HepG2 (cell line): ENCODE measurements around the gene FAF1. TPM values are rescaled to one million over a fixed set of nuclear protein-coding genes. Genes with fewer than 3 reads are reported as not detected.

ENCODE experiments used
- AGO2 ChIP-seq: fragments of 200-400 bp; formaldehyde crosslinking; optimal IDR thresholded peaks from 2 replicates; pipeline ENCODE3; 2017; ENCODE audit warnings: mild to moderate bottlenecking, low read depth, low read length, moderate library complexity
- BORCS8-MEF2B ChIP-seq: sonication (generic); formaldehyde crosslinking; IDR thresholded peaks from 2 replicates; pipeline ENCODE4 v1.8.0; 2022; ENCODE audit warnings: mild to moderate bottlenecking, missing genetic modification reagents
- BRD4 ChIP-seq: sonication (generic); formaldehyde crosslinking; IDR thresholded peaks from 2 replicates; pipeline ENCODE4 v1.4.0; 2020; ENCODE audit warnings: missing genetic modification reagents
- CAMTA2 ChIP-seq: sonication (generic); formaldehyde crosslinking; IDR thresholded peaks from 2 replicates; pipeline ENCODE4 v1.4.0; 2020; ENCODE audit warnings: mild to moderate bottlenecking, missing genetic modification reagents, borderline replicate concordance
- CHD4 ChIP-seq: fragments of 200-600 bp; sonication (generic); IDR thresholded peaks from 2 replicates; pipeline ENCODE4 v1.7.0; 2017; ENCODE audit warnings: mild to moderate bottlenecking, low read length, borderline replicate concordance
- FIP1L1 ChIP-seq: fragments of 200-400 bp; formaldehyde crosslinking; IDR thresholded peaks from 2 replicates; pipeline ENCODE4 v1.6.1; 2018; ENCODE audit warnings: low read depth, mild to moderate bottlenecking, low read length, moderate library complexity, borderline replicate concordance; ENCODE audit not compliant: insufficient read depth
- FOXM1 ChIP-seq: sonication (generic); formaldehyde crosslinking; IDR thresholded peaks from 2 replicates; pipeline ENCODE4 v1.5.0; 2020; ENCODE audit warnings: missing genetic modification reagents
- KDM2A ChIP-seq: sonication (generic); formaldehyde crosslinking; IDR thresholded peaks from 2 replicates; pipeline ENCODE4 v1.4.0; 2020; ENCODE audit warnings: low read depth, missing genetic modification reagents, borderline replicate concordance
- KLF11 ChIP-seq: IDR thresholded peaks from 2 replicates; pipeline ENCODE4 v1.6.1; 2016; ENCODE audit warnings: missing compliant biosample characterization
- KMT2B ChIP-seq: IDR thresholded peaks from 2 replicates; pipeline ENCODE4 v1.6.1; 2016; ENCODE audit warnings: missing genetic modification reagents, missing compliant biosample characterization
- ONECUT2 ChIP-seq: sonication (generic); formaldehyde crosslinking; IDR thresholded peaks from 2 replicates; pipeline ENCODE4 v1.4.0; 2020; ENCODE audit warnings: missing genetic modification reagents
- SSRP1 ChIP-seq: IDR thresholded peaks from 2 replicates; pipeline ENCODE4 v1.6.1; 2016; ENCODE audit warnings: control low read depth
- ZNF660 ChIP-seq: sonication (generic); formaldehyde crosslinking; IDR thresholded peaks from 2 replicates; pipeline ENCODE4 v1.5.1; 2020; ENCODE audit warnings: mild to moderate bottlenecking, low read depth, missing genetic modification reagents, borderline replicate concordance
- ZNF672 ChIP-seq: sonication (generic); formaldehyde crosslinking; IDR thresholded peaks from 2 replicates; pipeline ENCODE4 v1.8.1; 2022; ENCODE audit warnings: missing genetic modification reagents
- ZNF724P ChIP-seq: sonication (generic); formaldehyde crosslinking; IDR thresholded peaks from 2 replicates; pipeline ENCODE4 v1.8.0; 2022; ENCODE audit warnings: missing genetic modification reagents, borderline replicate concordance
- polyA plus RNA-seq, 8 experiments: library from polyadenylated mRNA; depleted of rRNA in 3 of 8; stranded (reverse) in 7 of 8; unstranded in 1 of 8; fragments of >200 nt; fragmentation: Illumina TruSeq in 4 of 8; extraction: Trizol in 4 of 8; gene quantifications; 2 replicates each; pipeline versions ENCODE4 v1.2.1 to v1.2.3, GENCODE V29; 2011 to 2016; ENCODE audit warnings: low read depth in 4 of 8, missing spikeins in 1 of 8, mixed read lengths in 1 of 8; ENCODE audit not compliant: insufficient read depth in 1 of 8
- total RNA-seq, 5 experiments: library from RNA; depleted of rRNA; stranded (reverse); fragments of >200 nt; fragmentation: Illumina TruSeq; extraction: Trizol; gene quantifications; 2 replicates each; pipeline ENCODE4 v1.2.3, GENCODE V29; 2016; ENCODE audit warnings: low read depth in 1 of 5
- TF ChIP-seq, protein P1 (sequence below): sonication (generic); formaldehyde crosslinking; IDR thresholded peaks from 2 replicates; pipeline ENCODE4 v1.5.0; 2020; ENCODE audit warnings: missing genetic modification reagents, mild to moderate bottlenecking, borderline replicate concordance
- TF ChIP-seq, protein P2 (sequence below): IDR thresholded peaks from 2 replicates; pipeline ENCODE4 v1.6.1; 2016; ENCODE audit warnings: low read depth, borderline replicate concordance
- TF ChIP-seq, protein P3 (sequence below): sonication (generic); formaldehyde crosslinking; IDR thresholded peaks from 2 replicates; pipeline ENCODE4 v1.4.0; 2020; ENCODE audit warnings: mild to moderate bottlenecking, missing genetic modification reagents
- TF ChIP-seq, protein P4 (sequence below): sonication (generic); formaldehyde crosslinking; IDR thresholded peaks from 2 replicates; pipeline ENCODE4 v1.4.0; 2020; ENCODE audit warnings: mild to moderate bottlenecking, missing genetic modification reagents
- TF ChIP-seq, protein P5 (sequence below): IDR thresholded peaks from 2 replicates; pipeline ENCODE4 v1.6.1; 2016; ENCODE audit warnings: mild to moderate bottlenecking
- TF ChIP-seq, protein P6 (sequence below): sonication (generic); formaldehyde crosslinking; IDR thresholded peaks from 2 replicates; pipeline ENCODE4 v1.8.0; 2022; ENCODE audit warnings: missing genetic modification reagents, mild to moderate bottlenecking, inconsistent platforms, borderline replicate concordance

Gene FAF1
- total and polyA plus RNA-seq, 2 of the 13 experiments (the other 11 are each of a cell fraction or from before 2014, with no cell fraction given) = 19.4 to 63.3 TPM

DNA sequence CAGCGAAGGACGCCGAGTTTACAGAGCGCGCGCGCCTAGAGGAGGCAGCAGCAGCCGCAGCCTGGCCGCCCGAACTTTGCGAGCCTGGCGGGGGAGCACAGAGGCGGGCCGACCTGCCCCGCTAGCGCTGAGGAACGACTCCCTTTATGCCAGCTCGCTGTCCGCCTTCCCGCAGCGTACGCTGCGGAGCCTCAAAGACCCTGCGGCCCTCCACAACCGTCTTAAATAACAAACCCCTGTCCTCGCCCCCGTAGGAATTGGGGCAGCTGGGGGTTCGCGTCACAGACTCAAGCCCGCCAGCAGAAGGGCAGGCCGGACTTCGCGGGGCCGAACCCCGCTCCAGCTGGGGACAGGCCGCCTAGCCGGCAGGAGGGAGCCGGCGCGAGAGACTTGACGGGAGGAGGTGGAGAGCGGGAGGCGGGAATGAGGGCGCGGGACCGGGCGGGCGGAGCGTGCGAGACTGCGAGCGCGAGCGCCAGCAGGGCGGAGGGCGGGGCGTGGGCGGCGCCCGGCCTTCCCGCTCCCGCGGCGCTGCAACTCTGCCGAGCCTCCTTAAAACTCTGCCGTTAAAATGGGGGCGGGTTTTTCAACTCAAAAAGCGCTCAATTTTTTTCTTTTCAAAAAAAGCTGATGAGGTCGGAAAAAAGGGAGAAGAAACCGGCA, 8.2 kb upstream of the FAF1 start (continued):
- no peak for TF ChIP-seq CAMTA2
- no peak for TF ChIP-seq FIP1L1
- TF ChIP-seq, protein P1, sequence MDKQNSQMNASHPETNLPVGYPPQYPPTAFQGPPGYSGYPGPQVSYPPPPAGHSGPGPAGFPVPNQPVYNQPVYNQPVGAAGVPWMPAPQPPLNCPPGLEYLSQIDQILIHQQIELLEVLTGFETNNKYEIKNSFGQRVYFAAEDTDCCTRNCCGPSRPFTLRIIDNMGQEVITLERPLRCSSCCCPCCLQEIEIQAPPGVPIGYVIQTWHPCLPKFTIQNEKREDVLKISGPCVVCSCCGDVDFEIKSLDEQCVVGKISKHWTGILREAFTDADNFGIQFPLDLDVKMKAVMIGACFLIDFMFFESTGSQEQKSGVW (CRISPR knock-in tag) = no peak
- TF ChIP-seq, protein P2, sequence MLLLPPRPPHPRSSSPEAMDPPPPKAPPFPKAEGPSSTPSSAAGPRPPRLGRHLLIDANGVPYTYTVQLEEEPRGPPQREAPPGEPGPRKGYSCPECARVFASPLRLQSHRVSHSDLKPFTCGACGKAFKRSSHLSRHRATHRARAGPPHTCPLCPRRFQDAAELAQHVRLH = no peak
- peak; percentile 91; the same call in 1 of the 2 replicates for TF ChIP-seq BORCS8-MEF2B (CRISPR knock-in tag)
- TF ChIP-seq ZNF660 (CRISPR knock-in tag) = no peak
- TF ChIP-seq, protein P3, sequence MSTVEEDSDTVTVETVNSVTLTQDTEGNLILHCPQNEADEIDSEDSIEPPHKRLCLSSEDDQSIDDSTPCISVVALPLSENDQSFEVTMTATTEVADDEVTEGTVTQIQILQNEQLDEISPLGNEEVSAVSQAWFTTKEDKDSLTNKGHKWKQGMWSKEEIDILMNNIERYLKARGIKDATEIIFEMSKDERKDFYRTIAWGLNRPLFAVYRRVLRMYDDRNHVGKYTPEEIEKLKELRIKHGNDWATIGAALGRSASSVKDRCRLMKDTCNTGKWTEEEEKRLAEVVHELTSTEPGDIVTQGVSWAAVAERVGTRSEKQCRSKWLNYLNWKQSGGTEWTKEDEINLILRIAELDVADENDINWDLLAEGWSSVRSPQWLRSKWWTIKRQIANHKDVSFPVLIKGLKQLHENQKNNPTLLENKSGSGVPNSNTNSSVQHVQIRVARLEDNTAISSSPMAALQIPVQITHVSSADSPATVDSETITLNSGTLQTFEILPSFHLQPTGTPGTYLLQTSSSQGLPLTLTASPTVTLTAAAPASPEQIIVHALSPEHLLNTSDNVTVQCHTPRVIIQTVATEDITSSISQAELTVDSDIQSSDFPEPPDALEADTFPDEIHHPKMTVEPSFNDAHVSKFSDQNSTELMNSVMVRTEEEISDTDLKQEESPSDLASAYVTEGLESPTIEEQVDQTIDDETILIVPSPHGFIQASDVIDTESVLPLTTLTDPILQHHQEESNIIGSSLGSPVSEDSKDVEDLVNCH (CRISPR knock-in tag) = peak; percentile 76; the same call in 1 of the 2 replicates
- TF ChIP-seq BRD4 (CRISPR knock-in tag) = peak; percentile 41; the same call in 1 of the 2 replicates
- peak; percentile 86; the same call in 1 of the 2 replicates for TF ChIP-seq ZNF672 (CRISPR knock-in tag)
- no peak for TF ChIP-seq FOXM1
- TF ChIP-seq SSRP1 = no peak
- TF ChIP-seq KLF11 (CRISPR knock-in tag) = no peak
- TF ChIP-seq AGO2 = peak; percentile 76
- TF ChIP-seq ZNF724P (CRISPR knock-in tag) = no peak; the same call in 1 of the 2 replicates
- peak; percentile 83; the same call in 1 of the 2 replicates for TF ChIP-seq KMT2B
- no peak for TF ChIP-seq ONECUT2 (CRISPR knock-in tag)
- TF ChIP-seq, protein P4, sequence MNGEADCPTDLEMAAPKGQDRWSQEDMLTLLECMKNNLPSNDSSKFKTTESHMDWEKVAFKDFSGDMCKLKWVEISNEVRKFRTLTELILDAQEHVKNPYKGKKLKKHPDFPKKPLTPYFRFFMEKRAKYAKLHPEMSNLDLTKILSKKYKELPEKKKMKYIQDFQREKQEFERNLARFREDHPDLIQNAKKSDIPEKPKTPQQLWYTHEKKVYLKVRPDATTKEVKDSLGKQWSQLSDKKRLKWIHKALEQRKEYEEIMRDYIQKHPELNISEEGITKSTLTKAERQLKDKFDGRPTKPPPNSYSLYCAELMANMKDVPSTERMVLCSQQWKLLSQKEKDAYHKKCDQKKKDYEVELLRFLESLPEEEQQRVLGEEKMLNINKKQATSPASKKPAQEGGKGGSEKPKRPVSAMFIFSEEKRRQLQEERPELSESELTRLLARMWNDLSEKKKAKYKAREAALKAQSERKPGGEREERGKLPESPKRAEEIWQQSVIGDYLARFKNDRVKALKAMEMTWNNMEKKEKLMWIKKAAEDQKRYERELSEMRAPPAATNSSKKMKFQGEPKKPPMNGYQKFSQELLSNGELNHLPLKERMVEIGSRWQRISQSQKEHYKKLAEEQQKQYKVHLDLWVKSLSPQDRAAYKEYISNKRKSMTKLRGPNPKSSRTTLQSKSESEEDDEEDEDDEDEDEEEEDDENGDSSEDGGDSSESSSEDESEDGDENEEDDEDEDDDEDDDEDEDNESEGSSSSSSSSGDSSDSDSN (CRISPR knock-in tag) = peak; percentile 99
- TF ChIP-seq, protein P5, sequence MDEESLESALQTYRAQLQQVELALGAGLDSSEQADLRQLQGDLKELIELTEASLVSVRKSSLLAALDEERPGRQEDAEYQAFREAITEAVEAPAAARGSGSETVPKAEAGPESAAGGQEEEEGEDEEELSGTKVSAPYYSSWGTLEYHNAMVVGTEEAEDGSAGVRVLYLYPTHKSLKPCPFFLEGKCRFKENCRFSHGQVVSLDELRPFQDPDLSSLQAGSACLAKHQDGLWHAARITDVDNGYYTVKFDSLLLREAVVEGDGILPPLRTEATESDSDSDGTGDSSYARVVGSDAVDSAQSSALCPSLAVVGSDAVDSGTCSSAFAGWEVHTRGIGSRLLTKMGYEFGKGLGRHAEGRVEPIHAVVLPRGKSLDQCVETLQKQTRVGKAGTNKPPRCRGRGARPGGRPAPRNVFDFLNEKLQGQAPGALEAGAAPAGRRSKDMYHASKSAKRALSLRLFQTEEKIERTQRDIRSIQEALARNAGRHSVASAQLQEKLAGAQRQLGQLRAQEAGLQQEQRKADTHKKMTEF = peak; percentile 73
- no peak for TF ChIP-seq CHD4
- TF ChIP-seq KDM2A (CRISPR knock-in tag) = peak; percentile 91
- TF ChIP-seq, protein P6, sequence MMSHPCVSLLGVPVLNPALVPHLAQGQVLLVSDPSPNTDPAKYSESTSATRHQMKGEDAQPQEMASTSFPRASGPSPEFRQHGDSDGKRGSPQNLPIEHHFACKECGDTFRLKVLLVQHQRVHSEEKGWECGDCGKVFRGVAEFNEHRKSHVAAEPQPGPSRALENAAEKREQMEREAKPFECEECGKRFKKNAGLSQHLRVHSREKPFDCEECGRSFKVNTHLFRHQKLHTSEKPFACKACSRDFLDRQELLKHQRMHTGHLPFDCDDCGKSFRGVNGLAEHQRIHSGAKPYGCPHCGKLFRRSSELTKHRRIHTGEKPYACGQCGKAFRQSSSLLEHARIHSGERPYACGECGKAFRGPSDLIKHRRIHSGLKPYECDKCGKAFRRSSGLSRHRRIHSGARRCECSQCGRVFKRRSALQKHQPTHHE (CRISPR knock-in tag) = no peak
